Activated CD8-positive, alpha-beta T cell treated with anti-CD3 and anti-CD28 coated beads, Interleukin-2, amount 10 ng/mL, durations not matched to agents 7 days and 5 days (primary cell): Measurements from ENCODE around the gene THSD7B. TPM values are rescaled to one million over a fixed set of nuclear protein-coding genes. Genes with fewer than 3 reads are reported as not detected.
"Not testable (repeated sequence)": the region's sequence is repeated elsewhere in the genome, so short reads cannot be mapped to it uniquely, and the experiment has no call there.

Experiments
- ATAC-seq: fragments of 150-1000 bp; cut with Tn5 transposase; one replicate; pipeline ENCODE4 v1.10.0; 2021; ENCODE audit warnings: moderate library complexity
- CTCF ChIA-PET: fragments of 350-600 bp; sonication (Branson Sonifier 250); formaldehyde crosslinking; loops from one replicate; lab custom pipeline; 2021; ENCODE audit warnings: antibody characterized with exemption; lab: Charles Lee
- POLR2A ChIA-PET: fragments of 350-600 bp; sonication (Branson Sonifier 250); formaldehyde crosslinking; loops from one replicate; lab custom pipeline; 2021; ENCODE audit warnings: antibody characterized with exemption; lab: Charles Lee
- DNase-seq: peaks from one replicate; pipeline ENCODE4 v3.0.0-alpha.2; 2020
- H3K27ac Mint-ChIP-seq: one replicate; pipeline ENCODE4 v1.8.0; 2021; ENCODE audit warnings: mild to moderate bottlenecking, mixed read lengths
- H3K27me3 Mint-ChIP-seq: one replicate; pipeline ENCODE4 v1.8.0; 2021; ENCODE audit warnings: low read depth, mixed read lengths
- H3K36me3 Mint-ChIP-seq: one replicate; pipeline ENCODE4 v1.8.0; 2021; ENCODE audit warnings: low read depth, mixed read lengths
- H3K4me1 Mint-ChIP-seq: one replicate; pipeline ENCODE4 v1.8.0; 2021; ENCODE audit warnings: low read depth, mixed read lengths
- H3K4me3 Mint-ChIP-seq: one replicate; pipeline ENCODE4 v1.8.0; 2021; ENCODE audit warnings: mild to moderate bottlenecking, mixed read lengths
- H3K9me3 Mint-ChIP-seq: one replicate; pipeline ENCODE4 v1.8.0; 2022; ENCODE audit warnings: mixed read lengths; ENCODE audit not compliant: insufficient read depth
- total RNA-seq, 2 experiments: library from RNA; stranded (reverse); gene quantifications; one replicate each; pipeline ENCODE4 v1.2.3, GENCODE V29; 2021

The THSD7B gene
- total RNA-seq, result not detected

DNA sequence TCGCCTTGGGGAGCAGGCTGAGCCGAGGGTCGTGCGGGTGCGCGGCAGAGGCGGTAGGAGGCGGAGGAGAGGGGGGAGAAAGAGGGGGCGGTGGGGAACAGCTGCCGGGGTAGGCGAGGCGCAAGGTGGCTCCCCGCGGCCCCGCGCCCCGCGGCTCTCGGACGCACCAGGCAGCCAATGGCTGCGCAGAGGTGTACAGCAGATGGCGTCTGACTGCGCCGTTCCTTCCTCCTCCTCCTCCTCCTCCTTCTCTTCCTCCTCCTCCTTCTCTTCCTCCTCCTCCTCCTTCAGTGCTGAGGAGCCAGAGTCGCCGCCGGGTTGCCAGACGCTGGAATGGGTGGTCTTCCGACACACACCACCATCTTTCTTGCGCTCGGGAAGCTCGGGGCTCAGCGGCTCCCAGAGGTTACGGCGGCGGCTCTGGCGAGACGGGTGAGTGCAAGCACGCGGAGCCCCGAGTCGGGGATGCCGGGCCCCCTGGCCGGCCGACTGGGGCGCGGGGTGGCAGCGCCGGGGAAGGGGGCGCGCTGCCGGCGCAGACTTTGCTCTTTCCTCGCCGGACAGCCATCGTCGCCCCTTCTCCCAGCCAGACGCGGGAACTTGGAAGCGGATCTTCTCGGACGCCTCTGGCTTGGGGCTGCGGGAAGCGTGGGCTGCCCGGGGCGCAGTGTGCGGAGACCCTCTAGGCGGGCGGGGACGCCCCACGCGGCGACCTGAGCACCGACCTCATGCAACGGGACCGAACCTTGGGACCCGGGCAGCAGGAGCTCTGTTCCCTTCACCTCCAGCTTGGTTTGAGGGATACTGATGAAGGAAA is at the start of gene THSD7B:
TSS of gene THSD7B (plus strand) at position 290 of the 817 bp plus-strand sequence. CDS start 116,634 bp downstream, outside the sequence.
- Mint-ChIP-seq H3K27ac (no peak within 1 kb of the TSS), H3K36me3 (no peaks in the 10 kb centered on the region), H3K4me3 (peak within 1 kb of the TSS; percentile 34), H3K9me3 (no peaks in the 10 kb centered on the region), H3K4me1 (peaks cover 10% of the 10 kb centered on the region), H3K27me3 (peaks cover 53% of the 10 kb centered on the region)
- no peak for DNase-seq
- ChIA-PET CTCF (no interaction called here), POLR2A (no interaction called here)
- no peak for ATAC-seq

DNA sequence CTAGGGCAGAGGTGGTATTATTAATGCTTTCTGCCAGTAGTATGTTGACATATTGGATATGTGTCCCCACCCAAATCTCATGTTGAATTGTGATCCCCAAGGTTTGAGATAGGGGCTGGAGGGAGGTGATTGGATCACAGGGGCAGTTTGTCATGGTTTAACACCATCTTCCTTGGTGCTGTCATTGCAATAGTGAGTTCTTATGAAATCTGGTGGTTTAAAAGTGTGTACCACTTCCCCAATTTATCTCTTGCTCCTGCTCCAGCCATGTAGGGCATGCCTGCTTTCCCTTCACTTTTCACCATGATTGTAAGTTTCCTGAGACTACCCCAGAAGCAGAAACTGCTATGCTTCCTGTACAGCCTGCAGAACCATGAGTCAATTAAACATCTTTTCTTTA is 47.1 kb upstream of the THSD7B start:
- Mint-ChIP-seq H3K27ac (no peak overlapping the region), H3K4me1 (no peaks in the 10 kb centered on the region), H3K4me3 (no peak overlapping the region), H3K27me3 (no peaks in the 10 kb centered on the region), H3K9me3 (no peaks in the 10 kb centered on the region), H3K36me3 (no peaks in the 10 kb centered on the region)
- no peak for DNase-seq
- CTCF ChIA-PET, result no interaction called here
- POLR2A ChIA-PET, result no interaction called here
- no peak for ATAC-seq

DNA sequence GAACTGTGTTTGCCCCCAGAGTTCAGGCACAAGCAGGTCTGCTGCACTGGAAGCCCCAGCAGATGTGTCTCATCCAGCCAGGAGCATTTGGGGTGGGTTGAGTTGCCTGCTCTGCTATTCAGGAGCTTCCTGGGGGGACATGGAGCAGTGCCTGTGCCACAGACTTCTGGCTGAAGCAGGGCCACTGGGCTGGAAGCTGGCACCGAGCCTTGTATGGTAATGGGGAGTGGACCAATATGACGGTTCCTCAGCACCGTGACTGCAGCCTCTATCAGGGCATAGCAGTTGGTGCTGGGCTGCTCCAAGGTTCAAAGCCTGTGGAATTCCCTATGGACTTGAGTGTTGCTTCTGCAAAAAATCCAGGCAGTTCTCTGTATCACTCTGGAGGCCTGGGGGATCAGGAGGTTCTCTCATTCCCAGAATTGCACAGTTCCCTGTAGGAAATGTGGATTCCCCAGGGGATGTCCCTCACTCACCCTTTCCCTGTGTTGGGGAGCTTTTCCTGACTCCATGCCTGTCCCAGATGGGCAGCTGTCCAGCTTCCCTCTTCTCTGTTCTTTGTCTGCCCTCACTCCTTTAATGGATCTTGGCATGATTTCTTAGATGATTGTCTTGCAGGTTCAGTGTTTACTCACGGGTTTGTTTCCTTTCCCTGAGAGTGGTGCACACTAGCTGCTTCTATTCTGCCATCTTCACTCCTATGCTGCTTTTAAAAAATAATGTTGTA is 37.2 kb upstream of the THSD7B start:
- Mint-ChIP-seq H3K27me3 (no peaks in the 10 kb centered on the region), H3K9me3 (no peaks in the 10 kb centered on the region), H3K4me1 (no peaks in the 10 kb centered on the region), H3K4me3 (no peak overlapping the region), H3K27ac (no peak overlapping the region), H3K36me3 (no peaks in the 10 kb centered on the region)
- DNase-seq, result no peak
- ChIA-PET CTCF (no interaction called here), POLR2A (no interaction called here)
- no peak for ATAC-seq

- H3K9me3 Mint-ChIP-seq, result no peaks in the 10 kb centered on the region
- H3K27me3 Mint-ChIP-seq, result no peaks in the 10 kb centered on the region
- no peak for DNase-seq
- H3K27ac Mint-ChIP-seq, result no peak overlapping the region
- no peak for ATAC-seq
- no peak overlapping the region for H3K4me3 Mint-ChIP-seq
- no peaks in the 10 kb centered on the region for H3K4me1 Mint-ChIP-seq
- CTCF ChIA-PET, result interaction anchor here (1.9 kb wide), 1 partner anchor 313 kb away, joined by 12 read pairs; no protein-coding TSS in a partner anchor
- H3K36me3 Mint-ChIP-seq, result no peaks in the 10 kb centered on the region
- POLR2A ChIA-PET, result no interaction called here
Measured at GRCh38 chr2:136736236-136736635, 29.1 kb upstream of the THSD7B start.

DNA sequence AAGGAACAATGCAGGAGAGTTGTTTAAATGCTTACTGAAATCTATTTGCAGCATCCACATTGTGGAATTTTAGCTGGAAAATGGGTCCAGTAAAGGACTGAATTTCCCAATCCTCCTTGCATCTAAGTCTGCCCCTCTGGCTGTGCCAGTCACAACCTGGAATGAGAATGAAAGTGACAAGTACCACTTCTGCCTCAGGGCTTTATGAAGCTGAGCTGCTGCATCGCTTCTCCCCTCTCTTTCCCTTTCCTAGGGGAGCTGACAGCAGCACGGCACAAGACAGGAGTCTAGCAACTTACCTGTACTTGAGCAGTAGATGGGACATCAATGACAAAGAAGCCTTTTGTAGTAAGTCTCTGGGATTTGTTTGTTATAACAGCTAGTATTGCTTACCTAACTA is 27.3 kb upstream of the THSD7B start:
- POLR2A ChIA-PET, result no interaction called here

GRCh38 chr2:136741471-136741870 is 23.9 kb upstream of the THSD7B start:
- ATAC-seq (no peak), DNase-seq (no peak)
- Mint-ChIP-seq H3K36me3 (no peaks in the 10 kb centered on the region), H3K4me3 (no peak overlapping the region), H3K27me3 (no peaks in the 10 kb centered on the region), H3K4me1 (no peaks in the 10 kb centered on the region), H3K27ac (no peak overlapping the region), H3K9me3 (no peaks in the 10 kb centered on the region)
- ChIA-PET POLR2A (no interaction called here), CTCF (no interaction called here)

More for the DNA sequence above, 27.3 kb upstream of the THSD7B start:
- Mint-ChIP-seq H3K9me3 (no peaks in the 10 kb centered on the region), H3K4me1 (no peaks in the 10 kb centered on the region), H3K27ac (no peak overlapping the region), H3K4me3 (no peak overlapping the region), H3K27me3 (no peaks in the 10 kb centered on the region), H3K36me3 (no peaks in the 10 kb centered on the region)
- CTCF ChIA-PET, result interaction anchor here (0.6 to 1.9 kb wide), 3 partner anchors 294 to 824 kb away, joined by 3 to 12 read pairs (median 4); no protein-coding TSS in a partner anchor
- ATAC-seq (no peak), DNase-seq (no peak)

GRCh38 chr2:136750065-136750464 is 15.3 kb upstream of the THSD7B start:
- no peaks in the 10 kb centered on the region for H3K36me3 Mint-ChIP-seq
- CTCF ChIA-PET, result no interaction called here
- no peak for DNase-seq
- peaks cover 8% of the 10 kb centered on the region for H3K4me1 Mint-ChIP-seq
- H3K27ac Mint-ChIP-seq, result no peak overlapping the region
- H3K27me3 Mint-ChIP-seq, result peaks cover 4% of the 10 kb centered on the region
- no peak overlapping the region for H3K4me3 Mint-ChIP-seq
- H3K9me3 Mint-ChIP-seq, result no peaks in the 10 kb centered on the region
- no peak for ATAC-seq
- POLR2A ChIA-PET, result no interaction called here

GRCh38 chr2:136751406-136751805 is 13.9 kb upstream of the THSD7B start:
- peaks cover 4% of the 10 kb centered on the region for H3K27me3 Mint-ChIP-seq
- POLR2A ChIA-PET, result no interaction called here
- no peaks in the 10 kb centered on the region for H3K36me3 Mint-ChIP-seq
- ATAC-seq (no peak), DNase-seq (no peak)
- H3K4me1 Mint-ChIP-seq, result peaks cover 8% of the 10 kb centered on the region
- CTCF ChIA-PET, result no interaction called here
- no peak overlapping the region for H3K27ac Mint-ChIP-seq
- no peaks in the 10 kb centered on the region for H3K9me3 Mint-ChIP-seq
- no peak overlapping the region for H3K4me3 Mint-ChIP-seq

DNA sequence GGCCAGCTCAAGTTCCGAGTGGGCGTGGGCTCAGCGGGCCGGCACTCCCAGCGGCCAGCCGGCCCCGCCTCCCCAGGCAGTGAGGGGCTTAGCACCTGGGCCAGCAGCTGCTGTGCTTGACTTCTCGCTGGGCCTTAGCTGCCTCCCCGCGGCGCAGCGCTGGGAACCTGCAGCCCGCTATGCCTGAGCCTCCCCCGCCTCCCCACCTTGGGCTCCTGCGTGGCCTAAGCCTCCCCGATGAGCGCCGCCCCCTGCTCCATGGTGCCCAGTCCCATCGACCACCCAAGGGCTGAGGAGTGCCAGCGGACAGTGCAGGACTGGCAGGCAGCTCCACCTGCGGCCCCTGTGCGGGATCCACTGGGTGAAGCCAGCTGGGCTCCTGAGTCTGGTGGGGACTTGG is 6.8 kb upstream of the THSD7B start:
- DNase-seq, POLR2A ChIA-PET, H3K4me1 Mint-ChIP-seq, H3K36me3 Mint-ChIP-seq, ATAC-seq, H3K4me3 Mint-ChIP-seq, CTCF ChIA-PET, H3K9me3 Mint-ChIP-seq, H3K27ac Mint-ChIP-seq: not testable (repeated sequence)
- peaks cover 13% of the 10 kb centered on the region for H3K27me3 Mint-ChIP-seq

- peaks cover 10% of the 10 kb centered on the region for H3K4me1 Mint-ChIP-seq
- no peaks in the 10 kb centered on the region for H3K9me3 Mint-ChIP-seq
- no peak overlapping the region for H3K27ac Mint-ChIP-seq
- H3K4me3 Mint-ChIP-seq, result peak overlapping the region; percentile 34
- peak; percentile 23 for ATAC-seq
- no peaks in the 10 kb centered on the region for H3K36me3 Mint-ChIP-seq
- ChIA-PET CTCF (no interaction called here), POLR2A (no interaction called here)
- H3K27me3 Mint-ChIP-seq, result peaks cover 53% of the 10 kb centered on the region
- DNase-seq, result no peak
Measured at GRCh38 chr2:136764452-136765255, 691 bp upstream of the THSD7B start.

DNA sequence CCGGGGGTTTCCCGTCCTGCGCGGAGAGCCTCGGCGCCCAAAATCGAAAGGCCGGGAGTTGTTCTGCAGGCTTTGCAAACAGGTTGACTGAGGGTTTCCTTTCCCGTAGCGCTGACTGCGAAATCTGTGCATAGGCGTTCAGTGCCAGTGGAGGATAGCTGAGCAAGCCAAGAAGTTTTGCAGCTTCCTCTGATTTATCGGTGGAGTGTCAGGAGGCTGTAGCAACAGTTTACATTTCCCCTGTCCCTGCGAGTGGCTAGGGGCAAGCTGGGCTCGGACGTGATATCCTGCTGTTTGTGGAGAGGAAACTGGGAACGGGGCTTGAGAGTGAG is 694 bp downstream of the THSD7B start:
- ChIA-PET POLR2A (no interaction called here), CTCF (no interaction called here)
- H3K4me3 Mint-ChIP-seq, result no peak overlapping the region
- H3K36me3 Mint-ChIP-seq, result no peaks in the 10 kb centered on the region
- peaks cover 53% of the 10 kb centered on the region for H3K27me3 Mint-ChIP-seq
- H3K27ac Mint-ChIP-seq, result no peak overlapping the region
- DNase-seq (no peak), ATAC-seq (no peak)
- H3K9me3 Mint-ChIP-seq, result no peaks in the 10 kb centered on the region
- H3K4me1 Mint-ChIP-seq, result peaks cover 10% of the 10 kb centered on the region

DNA sequence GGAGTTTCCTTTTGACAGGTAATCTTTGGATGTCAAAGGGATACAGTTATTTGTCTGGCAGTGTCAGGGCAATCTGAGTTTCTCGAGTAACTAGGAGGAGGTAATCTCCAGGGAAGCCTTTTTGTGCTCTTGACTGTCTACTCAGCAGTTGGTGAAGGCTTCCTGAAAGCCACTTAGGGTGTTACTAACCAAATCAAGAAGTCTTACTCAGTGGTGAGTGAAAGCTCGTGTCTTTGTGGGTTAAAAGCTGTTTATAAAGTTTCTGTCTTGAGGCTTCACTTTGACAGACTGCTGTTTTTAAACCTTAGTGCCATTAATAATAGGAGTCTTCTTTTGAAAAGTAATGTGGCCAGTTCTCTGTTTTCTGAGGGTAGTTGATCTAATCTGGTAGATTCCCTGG is 1.7 kb downstream of the THSD7B start:
- no peak for ATAC-seq
- CTCF ChIA-PET, result no interaction called here

More for the DNA sequence above, 1.7 kb downstream of the THSD7B start:
- peaks cover 52% of the 10 kb centered on the region for H3K27me3 Mint-ChIP-seq
- POLR2A ChIA-PET, result no interaction called here
- H3K27ac Mint-ChIP-seq, result no peak overlapping the region
- H3K9me3 Mint-ChIP-seq, result no peaks in the 10 kb centered on the region
- no peak overlapping the region for H3K4me3 Mint-ChIP-seq
- DNase-seq, result no peak
- no peaks in the 10 kb centered on the region for H3K36me3 Mint-ChIP-seq
- peaks cover 10% of the 10 kb centered on the region for H3K4me1 Mint-ChIP-seq
